ENCODE measurements around the gene FUT7.

FUT7 gene, protein sequence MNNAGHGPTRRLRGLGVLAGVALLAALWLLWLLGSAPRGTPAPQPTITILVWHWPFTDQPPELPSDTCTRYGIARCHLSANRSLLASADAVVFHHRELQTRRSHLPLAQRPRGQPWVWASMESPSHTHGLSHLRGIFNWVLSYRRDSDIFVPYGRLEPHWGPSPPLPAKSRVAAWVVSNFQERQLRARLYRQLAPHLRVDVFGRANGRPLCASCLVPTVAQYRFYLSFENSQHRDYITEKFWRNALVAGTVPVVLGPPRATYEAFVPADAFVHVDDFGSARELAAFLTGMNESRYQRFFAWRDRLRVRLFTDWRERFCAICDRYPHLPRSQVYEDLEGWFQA

GRCh38 chr9:137031904-137032640 lies at the start of gene FUT7:
FUT7 (minus strand) TSS chr9:137032088; CDS start chr9:137031991, 97 bp downstream.
- no peak within 1 kb of the TSS for H3K4me2 ChIP-seq (ENCODE audit: low read depth, low read length, poor library complexity, severe bottlenecking)
- H3K9me3 ChIP-seq (ENCODE audit: insufficient read depth, low read length) = no peaks in the 10 kb centered on the region
- no peaks in the 10 kb centered on the region for H3F3A ChIP-seq (ENCODE audit: insufficient read depth)
- H3K4me3 ChIP-seq (ENCODE audit: insufficient read depth, low read length, poor library complexity, severe bottlenecking) = no peak within 1 kb of the TSS
- H4K20me1 ChIP-seq (ENCODE audit: low read depth, low read length) = no peaks in the 10 kb centered on the region
- H3K27ac ChIP-seq (ENCODE audit: low read depth, low read length) = no peak within 1 kb of the TSS
- no peak within 1 kb of the TSS for H2AFZ ChIP-seq (ENCODE audit: low read depth, low read length, severe bottlenecking)
- TF ChIP-seq EZH2phosphoT487 (conservative IDR thresholded peaks at IDR 0.05; ENCODE audit: low read length) = no peak
- TF ChIP-seq CTCF (IDR thresholded peaks at IDR 0.05; ENCODE audit: insufficient read depth, low read length, poor library complexity, severe bottlenecking) = no peak
- H3K36me3 ChIP-seq (ENCODE audit: low read length) = no peaks in the 10 kb centered on the region
- no peaks in the 10 kb centered on the region for H3K79me2 ChIP-seq (ENCODE audit: insufficient read depth, low read length)
- no peak within 1 kb of the TSS for H3K9ac ChIP-seq (ENCODE audit: low read length)
- no peaks in the 10 kb centered on the region for H3K9me2 ChIP-seq (replicated peaks; ENCODE audit: insufficient read depth, low read length)
- no peaks in the 10 kb centered on the region for H3K27me3 ChIP-seq (ENCODE audit: low read length)

DNA sequence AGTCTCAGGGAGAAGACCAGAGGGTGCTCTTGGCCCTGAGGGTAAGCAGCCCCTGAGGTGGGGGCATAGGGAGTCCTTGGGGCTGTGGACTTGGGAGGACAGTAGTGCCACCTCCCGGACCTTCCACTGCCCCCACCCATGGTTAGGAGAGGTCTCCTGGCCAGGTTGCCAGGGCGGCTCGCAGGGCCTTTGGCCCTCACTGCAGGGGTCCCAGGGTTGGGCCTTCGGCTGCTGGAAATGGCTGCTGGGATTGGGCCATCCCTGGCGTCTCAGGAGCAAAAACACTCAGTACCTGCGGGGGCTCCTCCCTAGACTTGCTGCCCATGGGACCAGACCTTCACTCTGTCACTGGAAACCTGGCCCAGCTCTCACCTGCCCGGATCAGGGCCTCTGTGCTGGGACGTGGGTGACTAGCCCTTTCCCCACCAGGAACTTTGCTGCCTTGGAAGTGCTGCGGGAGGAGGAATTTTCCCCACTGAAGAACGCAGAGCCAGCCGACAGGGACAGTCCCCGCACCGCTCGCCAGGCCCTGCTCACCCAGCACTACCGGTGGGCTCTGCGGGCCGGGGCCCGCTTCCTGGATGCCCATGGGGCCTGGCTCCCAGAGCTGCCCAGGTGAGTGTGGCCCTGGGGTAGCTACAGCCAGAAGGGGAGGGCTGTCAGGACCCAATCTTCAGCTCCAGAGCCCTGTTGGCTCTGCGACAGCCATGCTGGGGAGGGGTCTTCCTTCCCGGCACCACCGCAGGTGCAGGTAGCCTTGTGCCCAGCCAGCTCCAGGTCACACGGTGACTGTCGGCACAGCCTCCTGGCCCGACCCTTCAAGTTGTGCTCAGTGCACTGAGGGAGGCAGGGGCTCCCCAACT lies 48.6 kb upstream of the FUT7 start:
- H3K27me3 ChIP-seq (ENCODE audit: low read length) = no peaks in the 10 kb centered on the region
- no peaks in the 10 kb centered on the region for H3K9me3 ChIP-seq (ENCODE audit: insufficient read depth, low read length)
- H3K9me2 ChIP-seq (replicated peaks; ENCODE audit: insufficient read depth, low read length) = no peaks in the 10 kb centered on the region
- no peaks in the 10 kb centered on the region for H4K20me1 ChIP-seq (ENCODE audit: low read depth, low read length)
- no peak overlapping the region for H3K4me2 ChIP-seq (ENCODE audit: low read depth, low read length, poor library complexity, severe bottlenecking)
- H3K79me2 ChIP-seq (ENCODE audit: insufficient read depth, low read length) = peaks cover 11% of the 10 kb centered on the region; the same call in 1 of the 2 replicates
- no peaks in the 10 kb centered on the region for H3K36me3 ChIP-seq (ENCODE audit: low read length)
- H3K4me3 ChIP-seq (ENCODE audit: insufficient read depth, low read length, poor library complexity, severe bottlenecking) = no peak overlapping the region
- no peak for TF ChIP-seq CTCF (IDR thresholded peaks at IDR 0.05; ENCODE audit: insufficient read depth, low read length, poor library complexity, severe bottlenecking)
- TF ChIP-seq EZH2phosphoT487 (conservative IDR thresholded peaks at IDR 0.05; ENCODE audit: low read length) = no peak
- no peak overlapping the region for H3K27ac ChIP-seq (ENCODE audit: low read depth, low read length)
- H3K9ac ChIP-seq (ENCODE audit: low read length) = no peak overlapping the region
- no peak overlapping the region for H2AFZ ChIP-seq (ENCODE audit: low read depth, low read length, severe bottlenecking)
- peaks cover 12% of the 10 kb centered on the region for H3F3A ChIP-seq (ENCODE audit: insufficient read depth)

- Histone ChIP-seq H3F3A (ENCODE audit: insufficient read depth) (peaks cover 14% of the 10 kb centered on the region), H3K4me2 (ENCODE audit: low read depth, low read length, poor library complexity, severe bottlenecking) (no peak overlapping the region), H3K36me3 (ENCODE audit: low read length) (no peaks in the 10 kb centered on the region), H3K4me3 (ENCODE audit: insufficient read depth, low read length, poor library complexity, severe bottlenecking) (no peak overlapping the region), H3K27ac (ENCODE audit: low read depth, low read length) (no peak overlapping the region), H2AFZ (ENCODE audit: low read depth, low read length, severe bottlenecking) (no peak overlapping the region), H3K9ac (ENCODE audit: low read length) (no peak overlapping the region), H3K79me2 (ENCODE audit: insufficient read depth, low read length) (peaks cover 11% of the 10 kb centered on the region; the same call in 1 of the 2 replicates), H4K20me1 (ENCODE audit: low read depth, low read length) (no peaks in the 10 kb centered on the region), H3K9me2 (replicated peaks; ENCODE audit: insufficient read depth, low read length) (no peaks in the 10 kb centered on the region), H3K9me3 (ENCODE audit: insufficient read depth, low read length) (no peaks in the 10 kb centered on the region), H3K27me3 (ENCODE audit: low read length) (no peaks in the 10 kb centered on the region)
- TF ChIP-seq EZH2phosphoT487 (conservative IDR thresholded peaks at IDR 0.05; ENCODE audit: low read length) (no peak), CTCF (IDR thresholded peaks at IDR 0.05; ENCODE audit: insufficient read depth, low read length, poor library complexity, severe bottlenecking) (no peak)
Measured at GRCh38 chr9:137079401-137079787, 47.5 kb upstream of the FUT7 start.

Data from SU-DHL-6 (cell line).